ENCODE measurements around the gene TBC1D14.

TBC1D14 gene

DNA sequence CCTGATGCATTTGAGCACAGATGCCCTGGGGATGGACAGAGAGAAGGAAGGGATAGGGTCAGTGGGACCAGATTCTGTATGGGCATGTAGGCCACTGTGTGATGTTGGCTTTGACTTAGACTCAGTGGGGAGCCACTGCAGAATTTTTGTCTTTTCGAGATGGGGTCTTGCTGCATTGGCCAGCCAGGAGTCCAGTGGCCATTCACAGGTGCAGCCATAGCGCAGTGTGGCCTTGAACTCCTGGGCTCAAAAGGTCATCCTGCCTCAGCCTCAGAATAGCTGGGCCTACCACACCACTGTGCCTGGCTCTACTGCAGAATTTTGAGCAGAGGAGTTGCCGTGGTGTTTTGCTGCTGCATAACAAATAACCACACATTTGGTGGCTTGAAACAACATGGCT is 22.8 kb downstream of the TBC1D14 start:
- no peak for DNase-seq

DNA sequence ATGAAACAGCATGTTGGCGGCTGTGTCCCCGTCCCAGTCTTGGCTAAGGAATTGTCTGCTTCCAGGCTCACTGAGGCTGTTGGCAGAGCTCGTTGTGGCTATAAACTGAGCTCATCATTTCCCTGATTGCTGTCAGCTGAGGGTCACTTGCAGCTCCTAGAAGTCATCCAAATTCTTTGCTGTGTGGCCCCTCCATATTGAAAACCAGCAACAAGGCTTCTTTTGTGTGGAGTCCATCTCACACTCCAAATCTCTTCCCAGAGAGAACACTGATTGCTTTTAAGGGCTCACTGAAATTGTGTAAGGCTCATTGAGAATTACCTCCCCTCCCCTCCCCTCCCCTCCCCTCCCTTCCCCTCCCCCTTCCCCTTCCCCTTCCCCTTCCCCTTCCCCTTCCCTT is 23.3 kb downstream of the TBC1D14 start:
- DNase-seq: no peak

DNA sequence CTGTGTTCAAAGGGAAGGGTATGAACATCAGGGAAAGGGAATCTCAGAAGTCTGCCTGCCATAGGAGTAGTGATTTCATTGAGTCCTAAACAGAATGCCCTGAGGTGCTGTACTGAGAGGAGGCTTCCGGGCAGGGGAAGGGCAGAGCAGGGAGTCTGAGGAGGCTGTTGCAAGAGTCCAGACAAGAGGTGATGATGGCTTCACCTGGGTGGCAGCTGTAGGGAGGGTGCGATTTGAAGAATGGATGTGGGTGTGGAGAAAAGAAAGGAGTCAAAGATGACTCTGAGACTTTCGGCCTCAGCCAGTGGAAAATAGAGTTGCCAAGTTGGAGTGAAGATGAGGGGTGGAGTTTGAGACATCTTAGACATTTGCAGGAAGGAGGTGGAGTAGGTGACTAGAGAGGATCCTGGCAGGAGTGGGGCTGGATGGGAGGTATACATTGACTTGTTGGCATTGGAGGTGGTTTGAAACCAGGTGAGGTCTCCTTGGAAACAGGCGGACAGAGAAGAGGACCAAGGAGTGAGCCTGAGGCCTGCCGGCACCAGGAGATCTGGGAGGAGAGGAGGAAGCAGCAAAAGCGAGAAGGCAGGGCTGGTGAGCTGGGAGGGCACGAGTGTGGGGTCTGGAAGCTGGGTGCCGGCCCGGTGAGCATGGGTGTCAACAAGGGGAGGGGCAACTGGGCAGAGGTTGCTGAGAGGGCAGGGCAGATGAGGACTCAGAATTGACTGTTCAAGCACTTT is 24.2 kb downstream of the TBC1D14 start:
- DNase-seq: no peak

DNA sequence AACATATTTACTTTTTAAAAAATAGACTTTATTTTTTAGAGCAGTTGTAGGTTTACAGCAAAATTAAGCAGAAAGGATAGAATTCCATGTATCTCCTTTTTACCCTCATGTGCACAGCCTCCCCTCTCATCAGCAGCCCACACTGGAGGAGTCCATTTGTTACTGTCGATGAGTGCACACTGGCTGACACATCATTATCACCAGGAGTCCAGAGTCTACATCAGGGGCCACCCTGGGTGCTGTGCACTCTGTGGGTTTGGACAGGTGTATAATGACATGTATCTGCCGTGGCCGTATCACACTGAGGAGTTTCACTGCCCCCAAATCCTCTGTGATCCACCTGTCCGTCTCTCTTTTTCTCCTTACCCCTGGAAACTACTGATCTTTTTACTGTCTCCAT is 26.3 kb downstream of the TBC1D14 start:
- DNase-seq: no peak

DNA sequence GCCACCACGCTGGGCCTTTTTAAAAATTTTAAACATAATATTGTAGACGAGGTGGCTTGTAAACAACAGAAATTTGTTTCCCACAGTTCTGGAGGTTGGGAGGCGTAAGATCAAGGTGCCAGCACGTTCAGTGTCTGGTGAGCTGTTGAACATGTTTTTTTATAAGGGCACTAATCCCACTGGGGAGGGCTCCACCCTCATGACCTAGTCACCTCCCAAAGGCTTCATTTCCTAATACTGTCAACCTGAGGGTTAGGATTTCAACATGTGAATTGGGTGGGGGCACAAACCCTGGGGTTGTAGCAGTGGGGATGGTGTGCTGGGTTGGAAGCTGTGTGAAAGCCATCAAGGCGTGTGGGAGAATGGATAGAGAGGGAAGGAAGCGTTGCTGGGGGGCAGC is 27.6 kb downstream of the TBC1D14 start:
- no peak for DNase-seq

DNA sequence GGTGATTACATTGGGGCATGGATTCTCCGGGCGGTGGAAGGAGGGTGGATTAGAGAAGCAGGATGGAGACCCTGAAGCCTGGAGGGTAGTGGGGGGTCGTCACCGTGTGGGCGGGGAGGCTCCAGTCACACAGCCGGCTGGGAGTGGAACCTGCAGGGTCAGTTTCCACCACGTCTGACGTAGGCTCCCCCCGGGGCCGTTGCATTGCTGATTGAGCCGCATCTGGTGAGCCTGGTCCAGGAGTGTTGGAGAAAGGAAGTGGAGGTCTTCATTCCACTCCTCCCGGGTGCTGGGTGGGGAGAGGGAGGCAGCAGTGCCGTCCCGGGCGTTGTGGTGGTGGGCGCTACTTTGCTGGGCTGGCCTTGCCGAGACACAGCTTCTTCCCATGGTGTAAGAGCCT is 28.1 kb downstream of the TBC1D14 start:
- no peak for DNase-seq

DNA sequence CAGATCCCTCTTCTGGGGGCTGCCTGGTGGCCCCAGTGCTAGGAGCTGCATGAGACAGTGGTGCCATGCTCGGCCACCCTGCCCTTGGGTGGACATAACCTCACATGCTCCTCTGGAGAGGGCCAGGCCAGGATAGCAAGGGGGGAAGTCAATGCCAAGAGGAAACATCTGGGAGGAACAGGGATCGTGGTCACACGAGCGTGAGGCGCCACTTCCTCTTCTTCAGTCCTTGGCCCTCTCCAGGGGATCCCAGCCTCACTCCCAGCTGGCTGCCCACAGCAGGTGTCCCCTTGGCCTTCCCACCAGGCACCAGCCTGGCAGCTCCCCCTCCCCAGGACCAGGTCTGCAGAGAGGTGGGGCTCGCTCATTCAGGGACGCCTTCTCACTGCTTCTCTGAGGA is 28.6 kb downstream of the TBC1D14 start:
- DNase-seq: peak; percentile 82 to 90

DNA sequence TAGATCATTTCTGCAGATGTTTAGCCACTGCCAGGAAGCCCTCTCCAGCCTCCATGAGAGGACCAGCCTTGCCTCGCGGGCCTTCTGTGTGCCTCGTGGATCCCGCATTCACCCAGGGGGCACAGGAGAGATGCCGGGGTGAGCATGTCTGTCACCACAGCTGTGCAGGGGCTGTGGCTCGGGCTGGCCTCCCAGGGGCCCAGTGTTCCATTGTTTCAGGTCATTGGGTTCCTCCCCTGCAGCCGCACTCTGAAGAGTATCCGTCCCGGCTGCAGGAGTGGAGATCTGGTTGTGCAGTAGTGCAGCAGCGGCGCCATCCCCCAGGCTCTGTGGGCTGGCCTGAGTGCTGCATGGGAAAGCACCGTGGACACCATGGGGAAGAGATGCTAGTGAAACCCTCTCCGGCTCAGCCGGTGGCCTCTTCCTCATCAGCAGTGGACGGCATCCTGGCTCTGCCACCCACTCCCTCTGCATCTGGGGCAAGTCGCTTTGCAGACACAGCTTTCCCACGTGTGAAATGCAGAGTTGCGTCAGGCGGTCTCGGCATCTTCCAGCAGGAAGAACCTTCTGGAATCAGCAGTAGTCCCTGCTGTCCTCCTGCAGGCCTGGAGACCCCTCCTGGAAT is 29.1 kb downstream of the TBC1D14 start:
- no peak for DNase-seq

DNA sequence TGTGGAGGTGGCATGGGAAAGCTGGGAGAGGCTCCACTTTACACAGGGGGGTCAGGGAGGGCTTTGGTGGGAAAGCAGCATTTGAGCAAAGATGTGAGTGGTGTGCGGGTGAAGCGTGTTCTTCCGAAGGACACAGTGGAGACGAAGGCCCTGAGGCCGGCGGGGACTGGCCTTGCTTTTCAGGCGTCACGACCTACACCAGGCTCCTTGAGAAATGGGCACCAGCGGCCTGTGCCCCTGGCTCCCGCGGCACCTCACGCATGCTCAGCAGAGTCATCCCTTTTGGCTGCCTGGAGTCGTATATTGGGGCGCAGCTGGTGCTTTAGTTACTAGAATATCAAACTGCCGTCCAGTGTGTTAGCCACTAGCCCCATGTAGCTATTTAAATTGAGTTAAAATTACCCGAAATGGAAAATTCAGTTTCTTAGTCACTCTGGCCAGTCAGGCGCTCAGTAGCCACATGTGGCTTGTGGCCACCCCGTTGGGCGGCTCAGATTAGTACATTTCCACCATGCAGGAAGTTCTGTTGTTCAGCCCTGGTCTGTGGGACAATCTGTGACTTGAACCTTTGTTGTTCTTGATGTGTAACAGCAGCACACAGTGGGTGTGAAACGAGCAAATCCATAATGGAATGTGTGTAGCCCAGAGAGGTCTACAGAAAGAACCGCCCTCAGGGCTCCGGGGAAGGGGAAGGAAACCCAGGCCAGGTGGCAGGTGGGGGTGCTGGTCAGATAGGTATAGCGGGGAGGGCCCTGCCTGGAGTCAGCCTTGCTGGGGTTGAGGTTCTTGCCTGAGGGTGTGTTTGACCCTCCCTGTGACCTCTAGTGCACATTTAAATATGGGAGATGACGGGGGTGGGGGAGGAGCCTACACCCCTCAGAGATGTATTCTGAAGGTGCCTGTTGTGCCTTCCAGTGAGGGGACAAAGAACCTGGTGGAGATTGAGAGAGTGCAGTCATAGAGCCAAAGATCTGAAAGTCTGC is 30.4 kb downstream of the TBC1D14 start:
- DNase-seq: no peak

DNA sequence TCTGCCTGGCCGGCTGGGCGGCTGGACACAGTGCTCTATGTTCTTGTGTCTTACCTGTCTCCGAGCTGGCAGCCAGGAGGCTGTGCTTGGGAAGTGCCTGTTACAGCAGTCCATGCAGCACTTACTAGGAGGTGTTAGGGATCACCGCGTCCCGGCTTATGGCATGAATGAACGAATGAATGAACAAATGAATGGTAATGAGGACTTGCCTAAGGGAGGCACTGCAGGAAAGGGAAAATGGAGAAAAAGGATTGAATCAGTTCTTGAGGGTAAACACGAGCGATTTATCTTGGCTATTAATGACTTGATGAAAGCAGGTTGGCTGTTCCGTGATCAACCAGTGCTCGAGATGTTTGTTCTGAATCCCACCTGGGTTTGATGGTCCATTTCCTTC is 31.1 kb downstream of the TBC1D14 start:
- DNase-seq: no peak

DNA sequence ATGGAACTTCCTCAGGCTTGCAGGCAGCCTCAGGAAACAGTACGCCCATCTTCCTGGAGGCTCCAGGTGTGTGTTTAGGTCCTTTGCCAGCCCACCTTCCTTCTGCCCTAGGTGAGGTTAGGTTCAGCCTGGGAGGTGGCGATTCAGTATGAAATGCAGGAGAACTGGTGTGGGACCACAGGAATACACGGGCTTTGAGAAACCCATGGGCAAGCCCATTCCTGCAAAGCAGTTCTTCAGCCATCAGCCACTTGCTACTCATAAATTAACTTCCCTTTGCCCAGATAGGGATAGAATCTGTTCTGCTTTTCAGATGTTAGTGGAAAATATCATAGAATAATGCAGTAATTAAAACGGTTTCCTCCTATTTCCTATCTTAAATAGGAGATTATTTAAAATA is 32.2 kb downstream of the TBC1D14 start:
- peak; percentile 54 to 80 for DNase-seq

DNA sequence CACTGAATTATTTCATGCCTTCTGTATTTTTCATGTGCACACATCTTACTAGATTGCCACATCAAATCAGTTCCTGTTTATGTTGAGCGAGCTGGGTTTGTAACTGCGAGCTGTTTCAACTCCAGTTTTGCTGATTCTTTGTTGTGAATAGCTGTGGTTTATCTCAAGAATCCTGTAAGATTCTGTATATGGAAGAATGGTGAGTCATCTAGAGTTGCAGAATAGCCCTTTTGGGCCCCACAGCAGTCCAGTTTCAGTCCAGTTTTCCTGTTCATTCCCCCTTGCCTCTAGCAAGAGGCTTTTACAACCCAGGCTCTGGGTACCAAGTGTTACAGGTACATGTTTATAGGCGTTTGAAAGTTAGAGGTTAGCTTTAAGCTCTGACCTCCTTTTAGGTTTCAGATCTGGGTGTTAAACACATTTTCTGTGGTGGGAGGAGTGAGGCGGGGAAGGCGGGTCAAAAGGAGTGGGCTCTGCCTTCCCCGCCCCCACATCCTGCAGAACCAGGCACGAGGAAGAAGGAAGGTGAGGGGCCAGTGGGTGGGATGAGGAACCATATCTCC is 32.7 kb downstream of the TBC1D14 start:
- DNase-seq: peak; percentile 73 to 80

DNA sequence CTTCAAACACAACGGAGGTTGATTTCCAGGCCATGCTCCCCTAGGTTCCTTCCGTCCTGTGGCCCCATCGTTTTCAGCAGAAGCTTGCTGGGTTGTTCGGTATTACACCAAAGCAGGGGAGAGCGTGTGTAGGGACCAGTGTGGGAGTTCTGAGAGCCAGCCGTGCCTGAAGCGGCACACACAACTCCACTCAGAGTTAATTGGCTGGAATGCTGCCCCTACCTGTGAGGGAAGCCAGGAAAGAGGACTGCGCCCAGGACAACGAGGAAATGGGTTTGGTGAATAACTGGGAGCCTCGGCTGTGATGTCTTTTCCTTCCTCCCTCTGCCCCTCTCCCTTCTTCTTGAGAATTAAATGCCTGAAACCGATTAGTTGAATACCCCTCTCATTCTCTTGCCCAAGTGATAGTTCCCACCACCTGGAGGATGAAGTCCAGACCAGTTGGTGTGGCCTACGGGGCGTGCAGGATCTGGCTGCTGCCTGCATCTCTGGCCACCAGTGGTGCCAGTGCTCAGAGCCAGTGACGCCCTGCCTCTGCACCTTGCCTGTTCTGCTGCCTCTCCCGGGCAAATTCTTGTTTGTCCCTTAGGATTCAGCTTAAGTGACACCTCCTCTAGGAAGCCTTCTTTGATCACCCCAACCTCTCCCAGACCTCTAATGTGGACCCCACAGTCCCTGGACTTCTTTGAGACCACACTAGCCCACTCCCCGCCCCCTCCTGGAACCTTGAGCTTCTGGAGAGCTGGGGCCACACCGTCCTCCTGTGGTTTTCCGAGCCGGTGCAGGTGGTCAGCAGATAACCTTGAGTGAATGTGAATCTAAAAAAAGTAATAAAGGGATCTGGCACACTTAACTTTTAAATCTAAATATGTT is 33.6 kb downstream of the TBC1D14 start:
- DNase-seq: no peak

DNA sequence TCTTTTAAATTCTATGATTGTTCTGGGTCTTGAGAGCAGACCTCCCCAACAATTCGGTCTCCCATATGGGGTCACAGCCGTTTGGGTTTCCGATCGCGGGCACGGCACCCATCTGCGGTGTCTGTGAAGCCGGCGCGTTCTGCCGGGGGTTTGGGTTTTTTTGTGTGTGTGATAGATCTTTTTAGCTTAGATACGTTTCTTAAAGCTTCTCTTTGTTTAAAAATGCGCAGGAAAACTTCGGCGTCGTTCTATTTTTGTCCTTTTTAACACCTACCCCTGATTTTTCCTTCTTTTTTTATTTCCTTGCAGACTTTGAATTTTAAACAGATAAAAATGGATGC is 34.2 kb downstream of the TBC1D14 start:
- DNase-seq: no peak

DNA sequence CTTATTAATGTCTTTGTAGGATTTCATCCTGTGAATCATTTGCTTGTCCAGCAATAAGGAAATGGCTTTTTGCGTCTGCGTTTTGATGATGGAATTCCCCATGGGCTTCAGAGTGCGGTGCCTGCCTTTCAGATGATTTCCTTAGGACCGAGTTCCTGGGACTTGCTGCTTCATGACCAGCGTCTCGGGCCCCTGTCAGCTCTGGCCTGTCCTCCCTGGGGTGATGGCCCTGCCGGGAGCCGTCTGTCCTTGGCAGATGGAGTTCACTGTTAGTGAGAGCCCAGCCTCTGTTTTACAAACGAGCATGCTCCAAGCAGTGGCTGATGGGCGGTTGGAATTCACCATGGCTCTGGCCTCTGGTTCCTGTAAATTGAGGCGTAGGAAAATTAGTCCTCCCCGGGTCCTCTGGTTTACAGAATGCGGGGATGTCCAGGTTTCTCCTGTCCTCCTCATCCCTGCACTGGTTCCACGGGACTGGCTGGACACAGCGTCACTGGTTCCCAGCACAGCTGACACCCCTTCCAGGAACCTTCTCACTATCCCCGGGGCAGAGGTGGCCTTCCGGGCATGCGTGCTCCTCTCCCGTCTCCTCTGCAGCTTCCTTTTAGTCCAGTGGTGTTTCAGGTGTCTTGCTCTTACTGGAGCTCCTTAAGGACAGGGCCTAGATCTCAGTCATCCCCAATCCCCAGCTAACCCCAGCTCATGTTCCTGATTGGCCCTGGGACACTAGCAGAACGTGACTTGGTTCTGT is 34.9 kb downstream of the TBC1D14 start:
- no peak for DNase-seq

DNA sequence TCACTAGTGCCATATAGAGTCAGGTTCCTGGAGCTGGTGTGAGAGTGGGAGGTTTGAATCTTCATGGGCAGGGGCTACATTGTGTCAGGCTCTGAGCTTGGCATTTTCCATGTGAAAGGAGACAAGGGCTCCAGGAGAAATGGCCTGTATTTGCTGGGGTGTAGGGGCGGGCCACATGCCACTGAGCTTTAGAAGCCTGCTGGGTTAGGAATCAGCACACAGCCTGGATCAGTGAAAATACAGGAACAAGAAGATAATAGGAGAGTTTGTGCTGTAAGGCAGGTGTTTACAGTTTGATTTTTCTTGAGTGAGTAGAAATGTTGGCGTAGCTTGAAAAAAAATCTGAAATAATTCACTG is 35.4 kb downstream of the TBC1D14 start:
- no peak for DNase-seq

DNA sequence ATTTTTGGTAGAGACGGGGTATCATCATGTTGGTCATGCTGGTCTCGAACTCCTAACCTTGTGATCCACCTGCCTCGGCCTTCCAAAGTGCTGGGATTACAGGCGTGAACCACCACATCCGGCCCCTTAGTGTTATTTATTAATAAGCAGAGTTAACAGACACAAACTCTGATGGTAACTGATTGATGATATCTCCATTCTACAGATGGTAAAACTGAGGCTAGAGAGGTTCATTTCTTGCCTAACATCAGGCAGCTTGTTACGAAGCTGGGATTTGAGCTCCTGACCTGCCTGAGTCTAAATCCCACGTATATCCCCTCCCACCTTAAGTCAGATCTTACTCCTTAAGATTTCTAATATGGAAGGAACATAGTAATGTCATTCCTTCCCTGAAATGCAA is 36.9 kb downstream of the TBC1D14 start:
- no peak for DNase-seq

DNA sequence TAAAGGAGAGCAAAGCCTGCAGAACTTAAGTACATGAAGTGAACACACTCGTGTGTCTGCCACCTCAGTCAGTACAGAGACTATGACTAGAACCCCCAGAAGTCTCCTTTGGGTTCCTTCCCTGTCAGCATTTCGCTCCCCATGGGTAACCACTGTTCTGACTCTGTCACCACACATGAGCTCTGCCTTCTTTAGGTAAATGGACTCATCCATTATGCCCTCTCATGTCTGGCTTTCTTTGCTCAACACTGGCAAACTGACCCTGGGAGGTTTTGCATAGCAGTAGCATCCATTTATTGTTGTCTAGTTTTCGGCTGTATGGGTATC is 38.5 kb downstream of the TBC1D14 start:
- no peak for DNase-seq

DNA sequence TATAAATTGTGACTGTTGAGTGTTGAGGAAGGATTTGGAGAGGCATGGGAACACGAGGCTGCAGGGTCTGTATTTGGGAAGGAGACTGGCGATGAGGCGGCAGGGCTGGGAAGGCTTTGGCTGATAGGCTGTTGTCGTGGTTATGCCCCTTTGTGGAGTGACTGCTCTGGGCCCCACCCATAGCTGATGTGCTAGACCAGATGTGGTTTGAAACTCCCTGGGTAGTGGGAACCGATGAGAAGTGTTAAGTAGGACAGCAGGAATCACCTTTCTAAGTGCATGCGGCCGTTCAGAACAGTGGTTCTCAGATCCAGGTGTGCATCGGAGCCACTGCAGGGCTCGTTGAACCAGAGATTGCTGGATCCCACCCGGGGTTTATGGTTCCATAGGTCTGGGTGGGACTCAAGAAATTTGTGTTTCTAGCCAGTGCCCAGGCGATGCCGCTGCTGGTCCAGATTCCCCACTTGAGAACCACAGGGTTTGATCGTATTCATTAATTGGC is 42.3 kb downstream of the TBC1D14 start:
- DNase-seq: no peak

DNA sequence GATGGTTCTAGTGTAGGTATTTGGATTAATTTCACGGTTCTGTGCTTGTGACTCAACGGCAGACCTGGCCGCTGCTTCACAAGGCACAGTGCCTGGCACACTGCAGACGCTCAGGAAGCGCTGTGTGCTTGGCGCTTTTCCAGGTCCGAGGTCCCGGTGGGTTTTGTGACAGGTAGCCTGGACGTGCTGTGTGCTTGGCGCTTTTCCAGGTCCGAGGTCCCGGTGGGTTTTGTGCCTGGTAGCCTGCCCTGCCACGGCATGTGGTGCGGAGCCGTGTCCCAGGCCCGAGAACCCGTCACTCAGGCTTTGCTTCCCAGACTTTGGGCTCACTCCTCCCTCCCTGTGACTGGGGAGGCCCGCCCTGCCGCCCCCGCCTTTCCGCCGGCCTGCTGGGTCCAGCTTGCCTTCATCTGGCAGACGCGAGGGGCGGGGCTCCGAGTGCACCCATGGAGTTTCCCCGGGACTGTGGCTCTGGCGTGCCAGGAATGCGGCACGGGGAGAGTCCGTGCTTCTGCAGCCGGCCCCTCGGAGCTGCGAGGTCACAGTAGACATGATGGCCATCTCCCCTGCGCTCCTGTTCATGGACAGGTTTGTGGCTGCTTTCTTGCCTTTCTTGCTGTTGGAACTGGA is 44.2 kb downstream of the TBC1D14 start:
- no peak for DNase-seq

DNA sequence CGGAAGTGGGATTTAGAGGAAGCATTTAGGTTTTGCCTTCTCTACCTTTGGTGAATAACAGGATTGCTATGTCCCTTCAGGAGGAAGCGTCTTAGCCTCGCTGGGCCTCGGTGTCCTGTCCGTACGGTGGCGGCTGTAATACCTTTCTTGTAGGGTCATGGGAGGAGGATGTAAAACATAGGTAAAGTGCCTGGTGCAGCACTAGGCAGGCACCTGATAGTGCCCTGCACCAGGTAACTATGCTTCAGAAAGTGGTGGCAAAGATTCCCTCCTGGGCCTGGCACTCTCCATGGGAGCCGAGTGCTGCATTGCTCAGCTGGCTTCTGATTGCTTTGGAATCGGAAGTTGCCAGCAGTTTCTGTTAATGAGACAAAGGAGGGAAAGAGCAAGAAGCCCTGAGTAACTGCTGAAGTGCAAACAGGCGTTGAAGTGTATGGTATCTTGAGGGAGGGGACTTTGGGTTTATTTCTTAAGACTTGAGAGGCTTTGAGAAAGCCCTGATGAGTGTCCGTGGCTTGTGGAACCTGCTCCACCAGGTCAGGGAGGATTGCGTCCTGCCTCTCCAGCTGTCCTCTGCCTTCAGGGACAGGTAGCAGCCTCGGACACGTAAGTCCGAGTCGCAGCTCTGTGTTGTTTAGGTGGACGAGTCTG is 45.8 kb downstream of the TBC1D14 start:
- DNase-seq: no peak
